PC-9 (cell line): Measurements from ENCODE around the gene BTBD3. TPM values are rescaled to one million over a fixed set of nuclear protein-coding genes. Genes with fewer than 3 reads are reported as not detected.

Experiments used
- BruUV-seq: library from RNA; stranded (reverse); fragments of 400-500 nt; replicated peaks from 2 replicates; lab custom pipeline; 2021; lab: Mats Ljungman, UMichigan
- CTCF ChIA-PET: fragments of 300-600 bp; sonication (Branson Sonifier 250); formaldehyde crosslinking; loops from one replicate; lab custom pipeline; 2022; ENCODE audit warnings: antibody characterized with exemption; lab: Charles Lee
- POLR2A ChIA-PET: fragments of 300-600 bp; sonication (Branson Sonifier 250); formaldehyde crosslinking; loops from one replicate; lab custom pipeline; 2022; ENCODE audit warnings: antibody characterized with exemption; ENCODE audit not compliant: unreplicated experiment; lab: Charles Lee
- DNase-seq, 2 experiments: peaks; one replicate each; pipeline versions ENCODE4 v3.0.0 to v3.0.0-alpha.2; 2015 to 2022; ENCODE audit warnings: mixed read lengths in 1 of 2
- H2AFZ ChIP-seq: fragments of 200-600 bp; sonication (generic); 2 replicates; pipeline ENCODE4 v1.8.1; 2017; ENCODE audit warnings: antibody characterized with exemption
- H3F3A ChIP-seq: fragments of 200-600 bp; sonication (generic); 2 replicates; pipeline ENCODE4 v1.8.1; 2017; ENCODE audit warnings: antibody characterized with exemption, mild to moderate bottlenecking, low read depth; ENCODE audit not compliant: insufficient read depth
- H3K27ac ChIP-seq: fragments of 200-600 bp; sonication (generic); 2 replicates; pipeline ENCODE4 v1.6.1; 2016; ENCODE audit warnings: mixed run types
- H3K27me3 ChIP-seq: fragments of 200-600 bp; sonication (generic); 2 replicates; pipeline ENCODE4 v1.6.1; 2016; ENCODE audit warnings: low read depth, mixed run types; ENCODE audit not compliant: insufficient read depth
- H3K36me3 ChIP-seq: fragments of 200-600 bp; sonication (generic); 2 replicates; pipeline ENCODE4 v1.6.1; 2016; ENCODE audit warnings: low read depth, mixed run types
- H3K4me1 ChIP-seq: fragments of 200-600 bp; sonication (generic); replicated peaks from 2 replicates; pipeline ENCODE4 v1.6.1; 2016; ENCODE audit warnings: mixed run types; ENCODE audit not compliant: insufficient read depth
- H3K4me2 ChIP-seq: fragments of 200-600 bp; sonication (generic); 2 replicates; pipeline ENCODE4 v1.6.1; 2017; ENCODE audit warnings: mixed run types
- H3K4me3 ChIP-seq: fragments of 200-600 bp; sonication (generic); 2 replicates; pipeline ENCODE4 v1.6.1; 2016; ENCODE audit warnings: mixed run types
- H3K79me2 ChIP-seq: fragments of 200-600 bp; sonication (generic); 2 replicates; pipeline ENCODE4 v1.6.1; 2017; ENCODE audit warnings: low read depth, mixed run types
- H3K9me2 ChIP-seq: fragments of 200-600 bp; sonication (generic); 2 replicates; pipeline ENCODE4 v1.8.1; 2017; ENCODE audit warnings: mild to moderate bottlenecking; ENCODE audit not compliant: insufficient read depth
- H3K9me3 ChIP-seq: fragments of 200-600 bp; sonication (generic); 2 replicates; pipeline ENCODE4 v1.8.1; 2016; ENCODE audit warnings: low read depth; ENCODE audit not compliant: insufficient read depth
- H4K20me1 ChIP-seq: fragments of 200-600 bp; sonication (generic); 2 replicates; pipeline ENCODE4 v1.8.1; 2017; ENCODE audit not compliant: insufficient read depth
- CTCF ChIP-seq: fragments of 200-600 bp; sonication (generic); conservative IDR thresholded peaks from 2 replicates; pipeline ENCODE4 v1.6.1; 2017; ENCODE audit warnings: mixed run types, antibody characterized with exemption, mild to moderate bottlenecking, moderate library complexity
- EZH2 ChIP-seq: fragments of 200-600 bp; sonication (generic); IDR thresholded peaks from 2 replicates; pipeline ENCODE4 v1.8.0; 2017; ENCODE audit warnings: antibody characterized with exemption, low read depth
- intact Hi-C: fragments of 100-400 bp; cut with micrococcal nuclease; formaldehyde crosslinking; loops from one replicate; pipeline ENCODE4 v1.10.0; 2022; ENCODE audit not compliant: unreplicated experiment
- total RNA-seq: library from RNA; stranded (reverse); gene quantifications from 2 replicates; pipeline ENCODE4 v1.2.3, GENCODE V29; 2021

Gene BTBD3
- total RNA-seq, 1 experiment from 2014 or later, result 17.6 TPM

GRCh38 chr20:11921321-11921720 lies 3.6 kb downstream of the BTBD3 start:
- Histone ChIP-seq H3K4me1 (0 out of 2 replicates have a peak, but pooled peaks cover 3% of the 10 kb centered on the region), H3K79me2 (peaks cover 9% of the 10 kb centered on the region), H4K20me1 (peaks cover 3% of the 10 kb centered on the region; the same call in 1 of the 2 replicates), H3K36me3 (no peaks in the 10 kb centered on the region), H2AFZ (no peak overlapping the region), H3K9me2 (no peaks in the 10 kb centered on the region), H3F3A (0 out of 2 replicates have a peak, but pooled peaks cover 4% of the 10 kb centered on the region), H3K9me3 (no peaks in the 10 kb centered on the region), H3K4me2 (no peak overlapping the region), H3K4me3 (no peak overlapping the region), H3K27ac (no peak overlapping the region), H3K27me3 (no peaks in the 10 kb centered on the region)
- no peak for TF ChIP-seq CTCF
- no peak for TF ChIP-seq EZH2
- ChIA-PET CTCF (no interaction called here), POLR2A (no interaction called here)
- intact Hi-C loops, result no loop called here
- BruUV-seq, result no TSS peak
- DNase-seq, result no peak

DNA sequence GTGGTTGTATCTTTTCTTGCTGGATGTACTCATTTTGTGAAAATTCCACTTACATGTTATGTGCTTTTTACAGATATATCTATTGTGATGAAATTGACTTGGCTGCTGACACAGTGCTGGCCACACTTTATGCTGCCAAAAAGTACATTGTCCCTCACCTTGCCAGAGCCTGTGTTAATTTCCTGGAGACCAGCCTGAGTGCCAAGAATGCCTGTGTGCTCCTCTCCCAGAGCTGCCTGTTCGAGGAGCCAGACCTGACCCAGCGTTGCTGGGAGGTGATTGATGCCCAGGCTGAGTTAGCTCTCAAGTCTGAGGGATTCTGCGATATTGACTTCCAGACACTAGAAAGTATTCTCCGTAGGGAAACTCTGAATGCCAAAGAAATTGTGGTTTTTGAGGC lies 4.9 kb downstream of the BTBD3 start:
- TF ChIP-seq CTCF (no peak), EZH2 (no peak)
- no peaks in the 10 kb centered on the region for H3K9me2 ChIP-seq
- no peak for DNase-seq
- no peak overlapping the region for H2AFZ ChIP-seq
- POLR2A ChIA-PET, result no interaction called here
- CTCF ChIA-PET, result no interaction called here
- H3K4me1 ChIP-seq, result 0 out of 2 replicates have a peak, but pooled peaks cover 3% of the 10 kb centered on the region
- no peaks in the 10 kb centered on the region for H3K27me3 ChIP-seq
- no peak overlapping the region for H3K4me3 ChIP-seq
- H3K4me2 ChIP-seq, result no peak overlapping the region
- no TSS peak for BruUV-seq
- no peaks in the 10 kb centered on the region for H3K36me3 ChIP-seq
- 0 out of 2 replicates have a peak, but pooled peaks cover 4% of the 10 kb centered on the region for H3F3A ChIP-seq
- no peaks in the 10 kb centered on the region for H3K79me2 ChIP-seq
- H4K20me1 ChIP-seq, result no peaks in the 10 kb centered on the region
- H3K27ac ChIP-seq, result no peak overlapping the region
- intact Hi-C loops, result no loop called here
- no peaks in the 10 kb centered on the region for H3K9me3 ChIP-seq

DNA sequence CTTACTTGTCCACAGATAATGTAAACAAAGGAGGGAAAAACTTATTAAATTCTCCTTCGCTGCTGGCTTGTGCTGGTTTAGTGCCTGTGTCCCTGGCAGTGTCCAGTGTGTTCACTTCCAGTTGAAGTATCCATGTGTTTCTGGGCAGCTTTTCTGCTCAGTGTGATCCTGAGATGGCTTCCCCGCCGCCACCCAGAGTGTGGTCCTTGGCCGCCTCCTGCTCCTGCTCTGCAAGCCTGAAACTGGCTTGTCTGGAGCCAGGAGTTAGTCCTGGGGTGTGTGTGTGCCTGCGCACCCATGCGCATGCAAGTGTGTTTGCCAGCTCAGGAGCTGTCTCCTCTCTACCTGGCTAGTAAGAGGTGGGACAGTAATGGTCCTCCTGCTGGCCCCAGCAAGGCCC lies 7.2 kb downstream of the BTBD3 start:
- no TSS peak for BruUV-seq
- Histone ChIP-seq H2AFZ (no peak overlapping the region), H3K4me3 (no peak overlapping the region), H3K4me2 (no peak overlapping the region), H3F3A (0 out of 2 replicates have a peak, but pooled peaks cover 4% of the 10 kb centered on the region), H3K36me3 (no peaks in the 10 kb centered on the region), H3K9me2 (no peaks in the 10 kb centered on the region), H4K20me1 (no peaks in the 10 kb centered on the region), H3K79me2 (no peaks in the 10 kb centered on the region), H3K27ac (no peak overlapping the region), H3K27me3 (no peaks in the 10 kb centered on the region), H3K4me1 (0 out of 2 replicates have a peak, but pooled peaks cover 3% of the 10 kb centered on the region), H3K9me3 (no peaks in the 10 kb centered on the region)
- POLR2A ChIA-PET, result no interaction called here
- no peak for DNase-seq
- TF ChIP-seq CTCF (no peak), EZH2 (no peak)
- CTCF ChIA-PET, result no interaction called here
- intact Hi-C loops, result no loop called here
